IMR-90 (cell line): ENCODE data around the gene PYCR2.
"Not testable (repeated sequence)": the region's sequence is repeated elsewhere in the genome, so short reads cannot be mapped to it uniquely, and the experiment has no call there.

Source experiments
- BHLHE40 ChIP-seq: fragments of 150-350 bp; IDR thresholded peaks from 2 replicates; pipeline ENCODE4 v1.6.1; 2016; ENCODE audit warnings: mild to moderate bottlenecking, low read depth, low read length
- FOS ChIP-seq: fragments of 150-350 bp; IDR thresholded peaks from 2 replicates; pipeline ENCODE4 v1.6.1; 2016; ENCODE audit warnings: low read depth, low read length
- MAFK ChIP-seq: IDR thresholded peaks from 2 replicates; pipeline ENCODE4 v1.6.1; 2012; ENCODE audit warnings: low read depth, low read length, improper control_type of control experiment
- MAZ ChIP-seq: IDR thresholded peaks from 2 replicates; pipeline ENCODE4 v1.6.1; 2012; ENCODE audit warnings: low read depth, mild to moderate bottlenecking, low read length, improper control_type of control experiment, moderate library complexity, borderline replicate concordance
- POLR2A ChIP-seq: IDR thresholded peaks from 2 replicates; pipeline ENCODE4 v1.6.1; 2012; ENCODE audit warnings: mild to moderate bottlenecking, low read depth, low read length
- TF ChIP-seq, protein P1 (sequence below): conservative IDR thresholded peaks from 2 replicates; pipeline ENCODE4 v1.5.1; 2012; ENCODE audit warnings: mild to moderate bottlenecking, low read depth, low read length, improper control_type of control experiment

DNA sequence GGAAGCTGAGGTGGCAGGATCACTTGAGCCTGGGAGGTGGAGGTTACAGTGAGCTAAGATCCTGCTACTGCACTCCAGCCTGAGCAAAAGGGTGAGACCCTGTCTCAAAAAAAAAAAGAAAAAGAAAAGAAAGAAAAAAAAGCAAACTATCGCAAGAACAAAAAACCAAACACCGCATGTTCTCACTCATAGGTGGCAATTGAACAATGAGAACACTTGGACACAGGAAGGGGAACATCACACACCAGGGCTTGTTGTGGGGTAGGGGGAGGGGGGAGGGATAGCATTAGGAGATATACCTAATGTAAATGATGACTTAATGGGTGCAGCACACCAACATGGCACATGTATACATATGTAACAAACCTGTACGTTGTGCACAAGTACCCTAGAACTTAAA lies 5.4 kb upstream of the PYCR2 start:
- TF ChIP-seq MAFK, MAZ, FOS, POLR2A, BHLHE40: not testable (repeated sequence)
- TF ChIP-seq, protein P1, sequence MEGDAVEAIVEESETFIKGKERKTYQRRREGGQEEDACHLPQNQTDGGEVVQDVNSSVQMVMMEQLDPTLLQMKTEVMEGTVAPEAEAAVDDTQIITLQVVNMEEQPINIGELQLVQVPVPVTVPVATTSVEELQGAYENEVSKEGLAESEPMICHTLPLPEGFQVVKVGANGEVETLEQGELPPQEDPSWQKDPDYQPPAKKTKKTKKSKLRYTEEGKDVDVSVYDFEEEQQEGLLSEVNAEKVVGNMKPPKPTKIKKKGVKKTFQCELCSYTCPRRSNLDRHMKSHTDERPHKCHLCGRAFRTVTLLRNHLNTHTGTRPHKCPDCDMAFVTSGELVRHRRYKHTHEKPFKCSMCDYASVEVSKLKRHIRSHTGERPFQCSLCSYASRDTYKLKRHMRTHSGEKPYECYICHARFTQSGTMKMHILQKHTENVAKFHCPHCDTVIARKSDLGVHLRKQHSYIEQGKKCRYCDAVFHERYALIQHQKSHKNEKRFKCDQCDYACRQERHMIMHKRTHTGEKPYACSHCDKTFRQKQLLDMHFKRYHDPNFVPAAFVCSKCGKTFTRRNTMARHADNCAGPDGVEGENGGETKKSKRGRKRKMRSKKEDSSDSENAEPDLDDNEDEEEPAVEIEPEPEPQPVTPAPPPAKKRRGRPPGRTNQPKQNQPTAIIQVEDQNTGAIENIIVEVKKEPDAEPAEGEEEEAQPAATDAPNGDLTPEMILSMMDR, result not testable (repeated sequence)
